MM.1S (cell line): ENCODE measurements around the gene ZNF45.

Source experiments
- DNase-seq: peaks from one replicate; pipeline ENCODE4 v3.0.0-alpha.2; 2015
- H2AFZ ChIP-seq: fragments of 300-600 bp; sonication (generic); 2 replicates; pipeline ENCODE4 v1.6.0; 2016; ENCODE audit warnings: antibody characterized with exemption, low read length
- H3F3A ChIP-seq: fragments of 300-600 bp; sonication (generic); 2 replicates; pipeline ENCODE4 v1.6.1; 2016; ENCODE audit warnings: mild to moderate bottlenecking, antibody characterized with exemption, low read length, moderate library complexity, mixed read lengths; ENCODE audit not compliant: insufficient read depth
- H3K27ac ChIP-seq: fragments of 300-600 bp; sonication (generic); 2 replicates; pipeline ENCODE4 v1.5.1; 2016; ENCODE audit warnings: mild to moderate bottlenecking, low read length
- H3K27me3 ChIP-seq: fragments of 300-600 bp; sonication (generic); replicated peaks from 2 replicates; pipeline ENCODE4 v1.6.0; 2016; ENCODE audit warnings: low read length; ENCODE audit not compliant: insufficient read depth
- H3K36me3 ChIP-seq: fragments of 300-600 bp; sonication (generic); replicated peaks from 2 replicates; pipeline ENCODE4 v1.6.1; 2016; ENCODE audit warnings: mild to moderate bottlenecking, low read length, mixed read lengths; ENCODE audit not compliant: insufficient read depth
- H3K4me1 ChIP-seq: fragments of 300-600 bp; sonication (generic); 2 replicates; pipeline ENCODE4 v1.6.1; 2016; ENCODE audit warnings: low read length, mixed read lengths
- H3K4me2 ChIP-seq: fragments of 300-600 bp; sonication (generic); 2 replicates; pipeline ENCODE4 v1.6.0; 2016; ENCODE audit warnings: low read depth, low read length
- H3K4me3 ChIP-seq: fragments of 300-600 bp; sonication (generic); 2 replicates; pipeline ENCODE4 v1.5.1; 2016; ENCODE audit warnings: low read length, mixed read lengths
- H3K79me2 ChIP-seq: fragments of 300-600 bp; sonication (generic); 2 replicates; pipeline ENCODE4 v1.6.1; 2016; ENCODE audit warnings: mixed run types, low read length, mixed read lengths
- H3K9ac ChIP-seq: fragments of 300-600 bp; sonication (generic); 2 replicates; pipeline ENCODE4 v1.6.1; 2016; ENCODE audit warnings: low read length, mixed read lengths
- H3K9me2 ChIP-seq: fragments of 300-600 bp; sonication (generic); replicated peaks from 2 replicates; pipeline ENCODE4 v1.6.1; 2016; ENCODE audit warnings: mild to moderate bottlenecking, low read length, mixed read lengths; ENCODE audit not compliant: insufficient read depth
- H3K9me3 ChIP-seq: fragments of 300-600 bp; sonication (generic); replicated peaks from 2 replicates; pipeline ENCODE4 v1.6.1; 2016; ENCODE audit warnings: mild to moderate bottlenecking, low read length, mixed read lengths; ENCODE audit not compliant: insufficient read depth
- H4K20me1 ChIP-seq: fragments of 300-600 bp; sonication (generic); 2 replicates; pipeline ENCODE4 v1.6.1; 2016; ENCODE audit warnings: mild to moderate bottlenecking, low read length, moderate library complexity, mixed read lengths; ENCODE audit not compliant: insufficient read depth
- EZH2 ChIP-seq: fragments of 300-600 bp; sonication (generic); optimal IDR thresholded peaks from 2 replicates; pipeline ENCODE3; 2017; ENCODE audit warnings: low read depth, mild to moderate bottlenecking, antibody characterized with exemption, low read length, mixed read lengths
- EZH2phosphoT487 ChIP-seq: fragments of 300-600 bp; sonication (generic); IDR thresholded peaks from 2 replicates; pipeline ENCODE4 v1.6.1; 2018; ENCODE audit warnings: antibody characterized with exemption, low read length
- TF ChIP-seq, protein P1 (sequence below): fragments of 300-600 bp; sonication (generic); IDR thresholded peaks from 2 replicates; pipeline ENCODE4 v1.5.1; 2016; ENCODE audit warnings: antibody characterized with exemption, low read length, mixed read lengths

The ZNF45 gene

DNA sequence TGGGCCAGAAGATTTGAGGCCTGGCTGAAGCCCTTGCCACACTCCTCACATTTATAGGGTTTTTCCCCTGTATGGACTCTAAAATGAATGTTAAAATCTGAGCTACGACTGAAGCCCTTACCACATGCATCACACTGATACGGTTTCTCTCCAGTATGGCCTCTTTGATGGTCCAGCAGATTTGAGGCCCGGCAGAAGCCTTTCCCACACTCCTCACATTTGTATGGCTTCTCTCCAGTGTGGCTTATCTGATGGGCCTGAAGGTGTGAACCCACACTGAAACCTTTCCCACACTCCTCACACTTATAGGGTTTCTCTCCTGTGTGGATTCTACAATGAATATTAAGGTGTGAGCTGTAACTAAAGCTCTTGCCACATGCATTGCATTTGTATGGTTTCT is 21.0 kb downstream of the ZNF45 start:
- no peaks in the 10 kb centered on the region for H3F3A ChIP-seq
- no peaks in the 10 kb centered on the region for H3K9me2 ChIP-seq
- no peak overlapping the region for H3K4me2 ChIP-seq
- DNase-seq, result no peak
- H3K9ac ChIP-seq, result no peak overlapping the region
- H3K79me2 ChIP-seq, result no peaks in the 10 kb centered on the region
- H3K4me3 ChIP-seq, result no peak overlapping the region
- no peaks in the 10 kb centered on the region for H4K20me1 ChIP-seq
- no peaks in the 10 kb centered on the region for H3K27me3 ChIP-seq
- H3K36me3 ChIP-seq, result peaks cover 17% of the 10 kb centered on the region
- H2AFZ ChIP-seq, result no peak overlapping the region
- H3K27ac ChIP-seq, result no peak overlapping the region
- TF ChIP-seq EZH2, result no peak
- no peak for TF ChIP-seq EZH2phosphoT487
- TF ChIP-seq, protein P1, sequence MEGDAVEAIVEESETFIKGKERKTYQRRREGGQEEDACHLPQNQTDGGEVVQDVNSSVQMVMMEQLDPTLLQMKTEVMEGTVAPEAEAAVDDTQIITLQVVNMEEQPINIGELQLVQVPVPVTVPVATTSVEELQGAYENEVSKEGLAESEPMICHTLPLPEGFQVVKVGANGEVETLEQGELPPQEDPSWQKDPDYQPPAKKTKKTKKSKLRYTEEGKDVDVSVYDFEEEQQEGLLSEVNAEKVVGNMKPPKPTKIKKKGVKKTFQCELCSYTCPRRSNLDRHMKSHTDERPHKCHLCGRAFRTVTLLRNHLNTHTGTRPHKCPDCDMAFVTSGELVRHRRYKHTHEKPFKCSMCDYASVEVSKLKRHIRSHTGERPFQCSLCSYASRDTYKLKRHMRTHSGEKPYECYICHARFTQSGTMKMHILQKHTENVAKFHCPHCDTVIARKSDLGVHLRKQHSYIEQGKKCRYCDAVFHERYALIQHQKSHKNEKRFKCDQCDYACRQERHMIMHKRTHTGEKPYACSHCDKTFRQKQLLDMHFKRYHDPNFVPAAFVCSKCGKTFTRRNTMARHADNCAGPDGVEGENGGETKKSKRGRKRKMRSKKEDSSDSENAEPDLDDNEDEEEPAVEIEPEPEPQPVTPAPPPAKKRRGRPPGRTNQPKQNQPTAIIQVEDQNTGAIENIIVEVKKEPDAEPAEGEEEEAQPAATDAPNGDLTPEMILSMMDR, result no peak
- H3K9me3 ChIP-seq, result no peaks in the 10 kb centered on the region
- H3K4me1 ChIP-seq, result no peaks in the 10 kb centered on the region

DNA sequence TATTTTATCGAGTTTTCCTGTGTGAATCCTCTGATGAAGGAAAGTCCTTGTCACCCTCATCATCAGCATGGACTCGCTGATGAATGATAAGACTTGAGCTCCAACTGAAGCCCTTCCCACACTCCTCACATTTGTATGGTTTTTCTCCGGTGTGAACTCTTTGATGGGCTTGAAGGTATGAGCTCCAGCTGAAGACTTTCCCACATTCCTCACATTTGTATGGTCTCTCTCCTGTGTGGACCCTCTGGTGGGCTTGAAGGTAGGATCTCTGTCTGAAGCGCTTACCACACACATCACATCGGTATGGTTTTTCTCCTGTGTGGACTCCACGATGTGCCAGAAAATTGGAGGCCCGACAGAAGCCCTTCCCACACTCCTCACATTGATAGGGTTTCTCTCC is 21.7 kb downstream of the ZNF45 start:
- Histone ChIP-seq H3K9me3 (no peaks in the 10 kb centered on the region), H4K20me1 (no peaks in the 10 kb centered on the region), H3F3A (no peaks in the 10 kb centered on the region), H3K4me2 (no peak overlapping the region), H2AFZ (no peak overlapping the region), H3K9me2 (no peaks in the 10 kb centered on the region), H3K9ac (no peak overlapping the region), H3K27me3 (no peaks in the 10 kb centered on the region), H3K4me1 (no peaks in the 10 kb centered on the region), H3K36me3 (peaks cover 17% of the 10 kb centered on the region), H3K4me3 (no peak overlapping the region), H3K27ac (no peak overlapping the region), H3K79me2 (no peaks in the 10 kb centered on the region)
- no peak for DNase-seq
- TF ChIP-seq EZH2phosphoT487, result no peak
- TF ChIP-seq, protein P1, result no peak
- TF ChIP-seq EZH2, result no peak

DNA sequence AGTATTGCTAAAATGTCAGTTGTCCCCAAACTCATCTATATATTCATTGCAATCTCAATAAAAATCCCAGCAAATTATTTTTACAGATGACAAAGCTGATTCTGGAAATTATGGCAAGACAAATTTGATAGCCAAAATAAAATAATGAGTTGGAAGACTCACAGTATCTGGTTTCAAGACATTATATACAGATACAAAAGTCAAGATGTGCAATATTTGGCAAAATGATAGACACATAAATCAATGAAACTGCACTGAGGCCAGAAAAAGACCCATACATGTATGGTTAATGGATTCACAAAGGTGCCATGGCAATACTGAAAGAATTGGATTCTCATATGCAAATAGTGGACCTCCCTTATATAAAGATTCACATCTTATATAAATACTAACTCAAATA is 24.2 kb downstream of the ZNF45 start:
- Histone ChIP-seq H3K27ac (no peak overlapping the region), H3K9me3 (no peaks in the 10 kb centered on the region), H3K4me1 (no peaks in the 10 kb centered on the region), H3K9ac (no peak overlapping the region), H3K79me2 (no peaks in the 10 kb centered on the region), H3K27me3 (no peaks in the 10 kb centered on the region), H3K4me3 (no peak overlapping the region), H3K9me2 (no peaks in the 10 kb centered on the region), H3F3A (no peaks in the 10 kb centered on the region), H3K4me2 (no peak overlapping the region), H4K20me1 (no peaks in the 10 kb centered on the region), H3K36me3 (peaks cover 17% of the 10 kb centered on the region), H2AFZ (no peak overlapping the region)
- TF ChIP-seq EZH2phosphoT487 (no peak), EZH2 (no peak)
- TF ChIP-seq, protein P1, result no peak
- no peak for DNase-seq

DNA sequence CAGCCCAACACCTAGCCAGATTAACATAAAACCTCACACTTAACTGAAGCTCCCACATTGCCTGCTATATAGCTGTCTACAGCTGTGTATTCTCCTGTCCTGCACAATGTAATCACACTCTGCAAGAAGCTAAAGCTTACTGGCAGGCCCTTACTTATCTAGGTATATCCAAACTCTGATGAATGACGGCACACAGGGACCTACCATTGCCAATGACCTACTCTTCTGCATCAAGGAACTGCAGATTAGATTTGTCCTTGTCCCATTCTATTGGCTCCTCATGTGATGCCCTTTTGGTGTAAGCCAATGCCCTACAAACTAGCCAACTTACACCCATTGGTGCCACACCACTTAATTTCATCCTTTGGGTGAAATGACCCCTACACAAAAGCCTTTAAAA is 26.4 kb downstream of the ZNF45 start:
- Histone ChIP-seq H3K79me2 (no peaks in the 10 kb centered on the region), H4K20me1 (no peaks in the 10 kb centered on the region), H3K36me3 (no peaks in the 10 kb centered on the region), H3K27ac (no peak overlapping the region), H3K4me3 (no peak overlapping the region), H2AFZ (no peak overlapping the region), H3F3A (no peaks in the 10 kb centered on the region), H3K9me2 (no peaks in the 10 kb centered on the region), H3K27me3 (no peaks in the 10 kb centered on the region), H3K9me3 (no peaks in the 10 kb centered on the region), H3K9ac (no peak overlapping the region), H3K4me1 (no peaks in the 10 kb centered on the region), H3K4me2 (no peak overlapping the region)
- DNase-seq, result no peak
- TF ChIP-seq, protein P1, result no peak
- no peak for TF ChIP-seq EZH2phosphoT487
- no peak for TF ChIP-seq EZH2
